Measurements from ENCODE around the gene MORN1.

MORN1 gene

GRCh38 chr1:2404142-2404889, 13.0 kb upstream of the MORN1 start:
- no peak for FAIRE-seq

GRCh38 chr1:2403273-2403672, 11.9 kb upstream of the MORN1 start:
- no peak for FAIRE-seq

GRCh38 chr1:2402420-2402819, 11.1 kb upstream of the MORN1 start:
- no peak for FAIRE-seq

GRCh38 chr1:2400950-2401649, 9.7 kb upstream of the MORN1 start:
- no peak for FAIRE-seq

GRCh38 chr1:2400576-2400909, 9.2 kb upstream of the MORN1 start:
- no peak for FAIRE-seq

GRCh38 chr1:2399890-2400575, 8.7 kb upstream of the MORN1 start:
- FAIRE-seq = no peak

GRCh38 chr1:2398871-2399270, 7.5 kb upstream of the MORN1 start:
- FAIRE-seq = no peak

- no peak for FAIRE-seq
Measured at GRCh38 chr1:2397007-2397679, 5.8 kb upstream of the MORN1 start.

GRCh38 chr1:2396476-2396875, 5.1 kb upstream of the MORN1 start:
- FAIRE-seq = no peak

GRCh38 chr1:2396059-2396458, 4.7 kb upstream of the MORN1 start:
- FAIRE-seq = no peak

- FAIRE-seq = no peak
Measured at GRCh38 chr1:2395245-2395644, 3.9 kb upstream of the MORN1 start.

- no peak for FAIRE-seq
Measured at GRCh38 chr1:2394761-2395160, 3.4 kb upstream of the MORN1 start.

- FAIRE-seq = no peak
Measured at GRCh38 chr1:2394220-2394619, 2.9 kb upstream of the MORN1 start.

- no peak for FAIRE-seq
Measured at GRCh38 chr1:2393471-2393877, 2.1 kb upstream of the MORN1 start.

- no peak for FAIRE-seq
Measured at GRCh38 chr1:2392686-2393085, 1.3 kb upstream of the MORN1 start.

- no peak for FAIRE-seq
Measured at GRCh38 chr1:2391931-2392509, 666 bp upstream of the MORN1 start.

GRCh38 chr1:2389644-2390043, 1.7 kb downstream of the MORN1 start:
- no peak for FAIRE-seq

- no peak for FAIRE-seq
Measured at GRCh38 chr1:2388004-2388913, 3.1 kb downstream of the MORN1 start.

- FAIRE-seq = no peak
Measured at GRCh38 chr1:2386636-2387611, 4.4 kb downstream of the MORN1 start.

- FAIRE-seq = no peak
Measured at GRCh38 chr1:2385606-2386280, 5.6 kb downstream of the MORN1 start.
